Muscle layer of colon (tissue), 2 donors: ENCODE measurements around the gene NPFF.

Source experiments
- H3K27ac ChIP-seq: one replicate; pipeline ENCODE4 v1.7.0; 2013; ENCODE audit warnings: low read depth, mild to moderate bottlenecking, low read length, moderate library complexity
- H3K27me3 ChIP-seq, 2 donors: one replicate each; pipeline ENCODE4 v1.7.0; 2013; ENCODE audit warnings: low read length in 2 of 2, mild to moderate bottlenecking in 2 of 2; ENCODE audit not compliant: insufficient read depth in 2 of 2, control insufficient read depth in 1 of 2
- H3K36me3 ChIP-seq: one replicate; pipeline ENCODE4 v1.7.0; 2013; ENCODE audit warnings: mild to moderate bottlenecking, low read length; ENCODE audit not compliant: insufficient read depth
- H3K4me1 ChIP-seq: one replicate; pipeline ENCODE4 v1.7.0; 2013; ENCODE audit warnings: mild to moderate bottlenecking, low read length; ENCODE audit not compliant: insufficient read depth
- H3K4me3 ChIP-seq, 2 donors: one replicate each; pipeline ENCODE4 v1.7.0; 2013; ENCODE audit warnings: low read length in 2 of 2, low read depth in 1 of 2, mild to moderate bottlenecking in 1 of 2, moderate library complexity in 1 of 2
- H3K9ac ChIP-seq: one replicate; pipeline ENCODE4 v1.7.0; 2013; ENCODE audit warnings: low read length
- H3K9me3 ChIP-seq: one replicate; pipeline ENCODE4 v1.7.0; 2013; ENCODE audit warnings: mild to moderate bottlenecking, low read length
- donor health status: abdominal sarcoma.
- donor health status: Adenocarcinoma of cecum.

The NPFF gene

DNA sequence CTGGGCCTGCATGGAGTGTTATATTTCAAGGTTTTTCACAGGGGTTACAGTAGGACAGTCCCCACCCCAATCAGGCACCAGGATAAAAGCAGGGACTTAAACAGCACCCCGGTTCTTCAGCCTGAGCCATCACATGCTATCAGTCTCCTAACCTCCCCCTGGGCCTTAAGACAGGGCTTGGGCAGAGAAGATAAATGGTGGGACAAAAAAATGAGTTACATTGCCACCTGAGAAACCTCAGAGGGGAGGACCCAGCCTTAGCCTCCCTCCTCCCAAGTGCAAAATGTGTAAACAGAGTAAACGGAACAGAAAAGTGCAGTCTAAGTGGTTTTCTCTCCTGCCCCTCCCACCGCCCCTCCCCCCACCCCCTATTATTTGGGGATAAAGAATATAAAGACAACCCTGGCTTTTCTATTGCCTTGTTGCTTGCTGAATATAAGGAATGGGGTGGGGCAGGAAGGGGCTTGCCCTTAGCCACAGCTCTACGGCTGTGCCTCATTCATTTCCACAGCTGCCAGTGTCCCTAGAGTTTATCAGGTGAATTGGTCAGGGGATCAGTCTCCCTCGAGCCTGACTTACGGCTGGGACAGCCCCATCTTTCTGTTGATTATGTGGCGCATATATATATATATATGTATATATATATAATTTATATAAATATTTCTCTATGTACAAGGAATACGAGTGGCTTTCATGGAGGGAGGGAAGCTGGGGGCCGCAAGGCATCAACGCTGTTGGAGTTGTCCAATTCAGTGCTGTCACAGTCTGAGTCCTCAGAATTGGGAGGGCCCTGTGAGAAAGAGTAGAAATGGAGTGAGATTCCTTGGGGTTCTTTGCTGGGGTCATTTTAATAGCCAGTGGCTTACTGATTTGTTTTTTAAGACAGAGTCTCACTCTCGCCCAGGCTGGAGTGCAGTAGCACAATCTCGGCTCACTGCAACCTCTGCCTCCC lies 26.5 kb downstream of the NPFF start:
- Histone ChIP-seq H3K27ac (no peak overlapping the region), H3K4me1 (peaks cover 3% of the 10 kb centered on the region), H3K27me3 (no peaks in the 10 kb centered on the region), H3K9me3 (no peaks in the 10 kb centered on the region), H3K36me3 (peaks cover 82% of the 10 kb centered on the region), H3K4me3 (no peak overlapping the region), H3K9ac (no peak overlapping the region)

- Histone ChIP-seq H3K36me3 (peaks cover 83% of the 10 kb centered on the region), H3K4me1 (peaks cover 14% of the 10 kb centered on the region), H3K27ac (no peak overlapping the region), H3K9me3 (no peaks in the 10 kb centered on the region), H3K9ac (no peak overlapping the region), H3K27me3 (no peaks in the 10 kb centered on the region), H3K4me3 (no peak overlapping the region)
Observed at GRCh38 chr12:53479331-53479730, 28.0 kb downstream of the NPFF start.

DNA sequence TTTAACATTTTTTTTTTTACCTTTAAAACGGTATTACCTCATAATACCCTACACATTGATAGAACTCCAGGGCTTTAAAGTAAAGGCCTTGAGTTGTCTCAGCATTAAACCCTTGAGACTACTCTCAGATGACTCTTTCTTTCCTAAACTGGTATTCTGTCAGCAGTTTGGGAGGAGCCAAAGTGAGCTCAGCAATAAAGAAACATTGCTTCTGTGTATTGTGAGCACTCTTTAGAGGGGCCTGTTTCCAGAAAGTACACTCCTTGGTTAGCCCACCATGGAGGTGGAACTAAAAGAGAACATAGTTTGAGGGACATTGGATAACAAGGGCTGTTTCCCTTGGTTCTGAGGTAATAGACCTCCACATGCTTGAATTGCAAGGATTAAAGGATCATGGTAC lies 28.4 kb downstream of the NPFF start:
- no peak overlapping the region for H3K9ac ChIP-seq
- peaks cover 14% of the 10 kb centered on the region for H3K4me1 ChIP-seq
- no peak overlapping the region for H3K27ac ChIP-seq
- H3K4me3 ChIP-seq, result no peak overlapping the region
- no peaks in the 10 kb centered on the region for H3K27me3 ChIP-seq
- H3K9me3 ChIP-seq, result no peaks in the 10 kb centered on the region
- peaks cover 83% of the 10 kb centered on the region for H3K36me3 ChIP-seq

DNA sequence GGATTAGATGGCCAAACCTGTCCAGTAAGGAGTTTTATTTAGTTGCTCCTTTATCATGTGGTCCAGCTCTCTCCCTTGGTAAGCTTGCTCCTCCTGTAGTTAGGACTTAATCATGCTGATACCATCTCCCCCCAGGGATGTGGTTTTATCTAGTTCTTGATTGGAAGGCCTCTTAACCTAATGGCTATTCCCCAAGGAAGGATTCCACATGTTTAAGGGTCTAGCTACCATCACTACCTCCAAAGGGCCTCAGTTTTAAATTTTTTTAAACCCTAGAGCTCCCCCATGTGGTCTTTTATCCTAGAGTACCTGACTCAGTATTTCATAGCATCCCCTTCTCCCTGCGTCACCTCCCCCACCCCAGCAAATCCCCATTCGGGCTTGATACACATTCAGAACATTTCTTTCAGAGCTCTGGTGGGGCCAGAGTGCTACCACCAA lies 30.5 kb downstream of the NPFF start:
- no peaks in the 10 kb centered on the region for H3K27me3 ChIP-seq
- no peaks in the 10 kb centered on the region for H3K9me3 ChIP-seq
- H3K36me3 ChIP-seq, result peaks cover 85% of the 10 kb centered on the region
- no peak overlapping the region for H3K9ac ChIP-seq
- H3K27ac ChIP-seq, result no peak overlapping the region
- peaks cover 17% of the 10 kb centered on the region for H3K4me1 ChIP-seq
- H3K4me3 ChIP-seq, result no peak overlapping the region

- no peak overlapping the region for H3K9ac ChIP-seq
- H3K4me3 ChIP-seq, result no peak overlapping the region
- peaks cover 89% of the 10 kb centered on the region for H3K36me3 ChIP-seq
- H3K27ac ChIP-seq, result no peak overlapping the region
- peaks cover 17% of the 10 kb centered on the region for H3K4me1 ChIP-seq
- H3K27me3 ChIP-seq, result no peaks in the 10 kb centered on the region
- H3K9me3 ChIP-seq, result no peaks in the 10 kb centered on the region
Observed at GRCh38 chr12:53474819-53475218, 32.5 kb downstream of the NPFF start.

GRCh38 chr12:53474077-53474476 lies 33.2 kb downstream of the NPFF start:
- Histone ChIP-seq H3K27me3 (no peaks in the 10 kb centered on the region), H3K27ac (no peak overlapping the region), H3K36me3 (peaks cover 90% of the 10 kb centered on the region), H3K4me1 (peaks cover 17% of the 10 kb centered on the region), H3K4me3 (no peak overlapping the region), H3K9ac (no peak overlapping the region), H3K9me3 (no peaks in the 10 kb centered on the region)

- no peaks in the 10 kb centered on the region for H3K9me3 ChIP-seq
- peaks cover 17% of the 10 kb centered on the region for H3K4me1 ChIP-seq
- no peak overlapping the region for H3K27ac ChIP-seq
Observed at GRCh38 chr12:53472056-53472582, 35.2 kb downstream of the NPFF start.

DNA sequence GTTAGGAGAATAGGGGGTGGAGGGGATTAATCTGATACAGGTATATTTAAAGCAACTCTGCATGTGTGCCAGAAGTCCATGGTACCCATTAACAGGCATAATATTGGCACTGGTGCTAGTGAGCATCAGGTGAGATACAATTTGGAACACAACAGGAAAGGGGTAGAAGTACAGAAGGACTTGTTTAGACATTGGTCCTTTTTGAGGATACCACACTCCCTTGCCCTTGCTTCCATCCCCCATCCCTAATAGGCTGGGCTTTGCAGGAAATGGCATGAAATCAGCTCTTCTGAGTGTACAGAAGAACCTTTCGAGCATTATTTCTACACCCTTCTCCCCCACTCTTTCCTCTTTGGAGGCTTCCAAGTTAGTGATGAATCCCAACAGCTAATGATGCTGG lies 39.0 kb downstream of the NPFF start:
- H3K4me1 ChIP-seq, result peaks cover 3% of the 10 kb centered on the region

More at GRCh38 chr12:53472056-53472582, 35.2 kb downstream of the NPFF start:
- H3K27me3 ChIP-seq, result no peaks in the 10 kb centered on the region
- peaks cover 95% of the 10 kb centered on the region for H3K36me3 ChIP-seq
- no peak overlapping the region for H3K4me3 ChIP-seq
- H3K9ac ChIP-seq, result no peak overlapping the region

DNA sequence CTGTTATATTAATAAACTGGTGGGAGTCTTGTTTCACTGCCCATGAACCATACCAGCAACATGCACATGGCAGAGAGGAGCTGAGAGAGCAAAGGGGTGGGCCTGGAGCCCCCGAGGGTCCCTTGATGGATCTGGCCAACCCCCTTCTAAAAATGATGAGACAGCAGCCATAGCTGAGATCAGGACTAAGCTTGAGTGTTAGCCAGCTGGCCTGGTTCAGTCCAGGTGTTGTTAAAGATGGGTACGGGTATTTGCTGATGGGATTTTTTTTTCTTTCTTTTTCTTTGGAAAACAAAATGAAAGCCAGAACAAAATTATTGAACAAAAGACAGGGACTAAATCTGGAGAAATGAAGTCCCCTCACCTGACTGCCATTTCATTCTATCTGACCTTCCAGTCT lies 39.4 kb downstream of the NPFF start:
- Histone ChIP-seq H3K27me3 (no peaks in the 10 kb centered on the region), H3K9ac (no peak overlapping the region), H3K9me3 (no peaks in the 10 kb centered on the region), H3K4me1 (peaks cover 3% of the 10 kb centered on the region), H3K36me3 (peaks cover 95% of the 10 kb centered on the region), H3K27ac (no peak overlapping the region), H3K4me3 (no peak overlapping the region)

More for the DNA sequence above, 39.0 kb downstream of the NPFF start:
- peaks cover 94% of the 10 kb centered on the region for H3K36me3 ChIP-seq
- no peak overlapping the region for H3K27ac ChIP-seq
- no peaks in the 10 kb centered on the region for H3K27me3 ChIP-seq
- H3K9ac ChIP-seq, result no peak overlapping the region
- no peaks in the 10 kb centered on the region for H3K9me3 ChIP-seq
- H3K4me3 ChIP-seq, result no peak overlapping the region

DNA sequence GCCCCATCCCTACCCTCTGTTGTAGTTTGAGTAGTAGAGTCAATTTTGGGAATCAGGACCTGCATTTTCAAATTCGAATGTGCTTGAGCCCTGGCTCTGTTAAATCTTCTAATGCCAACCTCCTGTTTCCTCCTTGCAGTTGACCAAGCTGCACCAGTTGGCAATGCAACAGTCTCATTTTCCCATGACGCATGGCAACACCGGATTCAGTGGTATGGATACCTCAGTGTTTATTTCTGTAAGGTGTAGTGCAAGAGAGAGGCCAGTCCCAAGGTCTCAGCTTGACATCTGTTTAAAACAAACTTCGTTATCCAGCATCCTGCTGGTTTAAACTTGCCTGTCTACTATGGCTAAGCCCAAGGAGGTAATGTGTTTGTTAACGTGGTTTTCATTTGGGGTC lies 40.2 kb downstream of the NPFF start:
- peaks cover 1% of the 10 kb centered on the region for H3K4me1 ChIP-seq
- H3K9ac ChIP-seq, result no peak overlapping the region
- peaks cover 95% of the 10 kb centered on the region for H3K36me3 ChIP-seq
- no peaks in the 10 kb centered on the region for H3K9me3 ChIP-seq
- no peak overlapping the region for H3K27ac ChIP-seq
- no peak overlapping the region for H3K4me3 ChIP-seq
- H3K27me3 ChIP-seq, result no peaks in the 10 kb centered on the region

GRCh38 chr12:53466640-53467039 lies 40.6 kb downstream of the NPFF start:
- Histone ChIP-seq H3K27me3 (no peaks in the 10 kb centered on the region), H3K36me3 (peaks cover 95% of the 10 kb centered on the region), H3K27ac (no peak overlapping the region), H3K9ac (no peak overlapping the region), H3K9me3 (no peaks in the 10 kb centered on the region), H3K4me3 (no peak overlapping the region), H3K4me1 (no peaks in the 10 kb centered on the region)
